Activated CD8-positive, alpha-beta memory T cell treated with anti-CD3 and anti-CD28 coated beads for 36 hours (primary cell): ENCODE measurements around the gene FPGS. TPM values are rescaled to one million over a fixed set of nuclear protein-coding genes. Genes with fewer than 3 reads are reported as not detected.

ENCODE experiments used
- CTCF ChIA-PET: fragments of 350-600 bp; sonication (Branson Sonifier 250); formaldehyde crosslinking; loops from one replicate; lab custom pipeline; 2021; ENCODE audit warnings: antibody characterized with exemption; lab: Charles Lee
- POLR2A ChIA-PET: fragments of 350-600 bp; sonication (Branson Sonifier 250); formaldehyde crosslinking; loops from one replicate; lab custom pipeline; 2021; ENCODE audit warnings: antibody characterized with exemption; lab: Charles Lee
- total RNA-seq, 2 experiments: library from RNA; stranded (reverse); gene quantifications; one replicate each; pipeline ENCODE4 v1.2.3, GENCODE V29; 2021

The FPGS gene
- total RNA-seq, 2 experiments from 2014 or later, result 106 to 107 TPM

GRCh38 chr9:127768698-127769097, 34.0 kb upstream of the FPGS start:
- ChIA-PET CTCF (interaction anchor here (1.0 to 1.7 kb wide), 4 partner anchors 16 to 152 kb away, joined by 3 to 5 read pairs (median 4); partner anchors contain the start of gene CDK9), POLR2A (no interaction called here)

- POLR2A ChIA-PET, result no interaction called here
- CTCF ChIA-PET, result interaction anchor here (1.6 to 1.7 kb wide), 2 partner anchors 16 to 100 kb away, joined by 4 to 5 read pairs; partner anchors contain the start of gene CDK9
These were observed 33.6 kb upstream of the FPGS start for GRCh38 chr9:127769101-127769500.

GRCh38 chr9:127769929-127770582, 32.6 kb upstream of the FPGS start:
- CTCF ChIA-PET, result interaction anchor here (0.8 to 1.9 kb wide), 8 partner anchors 9 to 151 kb away, joined by 3 to 10 read pairs (median 5); partner anchors contain the start of genes CDK9, SH2D3C and TOR2A
- POLR2A ChIA-PET, result interaction anchor here (1.4 to 1.9 kb wide), 2 partner anchors 9 to 32 kb away, joined by 4 to 7 read pairs; partner anchors contain the start of genes FPGS and SH2D3C

GRCh38 chr9:127770583-127770904, 32.1 kb upstream of the FPGS start:
- POLR2A ChIA-PET, result interaction anchor here (0.5 to 1.9 kb wide), 8 partner anchors 9 to 55 kb away, joined by 3 to 10 read pairs (median 4); partner anchors contain the start of genes CDK9, FPGS, PTRH1 and SH2D3C
- CTCF ChIA-PET, result interaction anchor here (0.9 to 1.9 kb wide), 8 partner anchors 10 to 151 kb away, joined by 3 to 10 read pairs (median 6); partner anchors contain the start of genes CDK9 and TOR2A

- ChIA-PET POLR2A (interaction anchor here (0.5 to 1.9 kb wide), 12 partner anchors 8 to 145 kb away, joined by 3 to 10 read pairs (median 4); partner anchors contain the start of genes CDK9, FPGS, PTRH1 and SH2D3C), CTCF (interaction anchor here (0.9 to 2.0 kb wide), 8 partner anchors 7 to 150 kb away, joined by 3 to 10 read pairs (median 6); partner anchors contain the start of genes CDK9 and TOR2A)
These were observed 31.6 kb upstream of the FPGS start for GRCh38 chr9:127770905-127771569.

GRCh38 chr9:127771570-127772189, 31.0 kb upstream of the FPGS start:
- POLR2A ChIA-PET, result interaction anchor here (0.8 to 1.9 kb wide), 11 partner anchors 7 to 144 kb away, joined by 3 to 10 read pairs (median 3); partner anchors contain the start of genes CDK9, FPGS, PTRH1 and SH2D3C
- CTCF ChIA-PET, result interaction anchor here (0.6 to 2.0 kb wide), 9 partner anchors 8 to 150 kb away, joined by 3 to 10 read pairs (median 5); partner anchors contain the start of genes CDK9 and TOR2A

GRCh38 chr9:127772603-127773002, 30.1 kb upstream of the FPGS start:
- ChIA-PET POLR2A (interaction anchor here (0.6 kb wide), 1 partner anchor 46 kb away, joined by 5 read pairs; no protein-coding TSS in a partner anchor), CTCF (interaction anchor here (1.0 to 2.0 kb wide), 3 partner anchors 9 to 38 kb away, joined by 3 to 5 read pairs (median 5); partner anchors contain the start of gene TOR2A)

GRCh38 chr9:127773272-127773671, 29.4 kb upstream of the FPGS start:
- ChIA-PET CTCF (interaction anchor here (1.0 kb wide), 1 partner anchor 38 kb away, joined by 3 read pairs; the partner anchor contains the start of gene TOR2A), POLR2A (interaction anchor here (0.6 kb wide), 1 partner anchor 46 kb away, joined by 5 read pairs; no protein-coding TSS in a partner anchor)

- CTCF ChIA-PET, result no interaction called here
- POLR2A ChIA-PET, result interaction anchor here (0.8 kb wide), 1 partner anchor 39 kb away, joined by 3 read pairs; the partner anchor contains the start of gene TOR2A
These were observed 28.7 kb upstream of the FPGS start for GRCh38 chr9:127773981-127774380.

GRCh38 chr9:127776195-127776923, 26.3 kb upstream of the FPGS start:
- POLR2A ChIA-PET, result interaction anchor here (0.9 to 1.5 kb wide), 2 partner anchors 9 to 140 kb away, joined by 3 to 10 read pairs; partner anchors contain the start of genes CDK9 and ST6GALNAC4

GRCh38 chr9:127776924-127777289, 25.8 kb upstream of the FPGS start:
- ChIA-PET CTCF (interaction anchor here (1.3 to 2.0 kb wide), 3 partner anchors 8 to 153 kb away, joined by 4 to 7 read pairs (median 4); partner anchors contain the start of genes PIP5KL1 and ST6GALNAC4), POLR2A (interaction anchor here (1.5 kb wide), 1 partner anchor 9 kb away, joined by 10 read pairs; the partner anchor contains the start of gene CDK9)

More at GRCh38 chr9:127776195-127776923, 26.3 kb upstream of the FPGS start:
- CTCF ChIA-PET, result interaction anchor here (1.2 to 2.0 kb wide), 4 partner anchors 8 to 154 kb away, joined by 4 to 7 read pairs (median 4); partner anchors contain the start of genes PIP5KL1 and ST6GALNAC4

GRCh38 chr9:127777368-127777980, 25.2 kb upstream of the FPGS start:
- POLR2A ChIA-PET, result interaction anchor here (0.7 to 1.3 kb wide), 2 partner anchors 126 to 133 kb away, joined by 3 to 5 read pairs; no protein-coding TSS in a partner anchor
- CTCF ChIA-PET, result interaction anchor here (0.7 to 1.9 kb wide), 3 partner anchors 10 to 140 kb away, joined by 3 to 9 read pairs (median 3); partner anchors contain the start of gene TOR2A

GRCh38 chr9:127778280-127779135, 24.2 kb upstream of the FPGS start, which contains the start of gene SH2D3C:
Gene SH2D3C, minus strand, starts transcription at chr9:127778666. Its CDS starts 39 bp downstream, at chr9:127778627.
- POLR2A ChIA-PET, result interaction anchor here (0.5 to 1.6 kb wide), 11 partner anchors 8 to 289 kb away, joined by 3 to 7 read pairs (median 4); partner anchors contain the start of genes FPGS, NAIF1, PTRH1 and TOR2A

GRCh38 chr9:127779136-127779981, 23.3 kb upstream of the FPGS start:
- CTCF ChIA-PET, result interaction anchor here (0.7 to 1.9 kb wide), 6 partner anchors 9 to 142 kb away, joined by 3 to 9 read pairs (median 4); partner anchors contain the start of gene TOR2A
- POLR2A ChIA-PET, result interaction anchor here (0.5 to 1.6 kb wide), 10 partner anchors 9 to 288 kb away, joined by 3 to 7 read pairs (median 4); partner anchors contain the start of genes FPGS, NAIF1, PTRH1 and TOR2A

More at GRCh38 chr9:127778280-127779135, 24.2 kb upstream of the FPGS start, which contains the start of gene SH2D3C:
- CTCF ChIA-PET, result interaction anchor here (0.7 to 1.9 kb wide), 7 partner anchors 9 to 139 kb away, joined by 3 to 9 read pairs (median 3); partner anchors contain the start of gene TOR2A
